Type B pancreatic cell (in vitro differentiated cells): ENCODE results near the gene TPX2. TPM values are rescaled to one million over a fixed set of nuclear protein-coding genes. Genes with fewer than 3 reads are reported as not detected.

Experiments
- DNase-seq: peaks from one replicate; pipeline ENCODE4 v3.0.0; 2021; ENCODE audit warnings: mixed read lengths; ENCODE audit not compliant: unreplicated experiment; ENCODE audit errors: extremely low spot score
- H3K27ac Mint-ChIP-seq: 2 replicates; pipeline ENCODE4 v1.8.0; 2021; ENCODE audit warnings: mild to moderate bottlenecking, mixed read lengths
- H3K27me3 Mint-ChIP-seq: 2 replicates; pipeline ENCODE4 v1.8.0; 2021; ENCODE audit warnings: mixed read lengths
- H3K36me3 Mint-ChIP-seq: 2 replicates; pipeline ENCODE4 v1.8.0; 2021; ENCODE audit warnings: mixed read lengths
- H3K4me1 Mint-ChIP-seq: one replicate; pipeline ENCODE4 v1.8.0; 2021; ENCODE audit warnings: mixed read lengths; ENCODE audit not compliant: unreplicated experiment
- H3K4me3 Mint-ChIP-seq: 2 replicates; pipeline ENCODE4 v1.8.0; 2021; ENCODE audit warnings: mild to moderate bottlenecking, mixed read lengths
- H3K9me3 Mint-ChIP-seq: 2 replicates; pipeline ENCODE4 v1.8.0; 2021; ENCODE audit warnings: mixed read lengths
- total RNA-seq: library from RNA; stranded (reverse); gene quantifications from 2 replicates; pipeline ENCODE4 v1.2.1, GENCODE V29; 2021; ENCODE audit warnings: low replicate concordance
- TF ChIP-seq, protein P1 (sequence below): fragments of 200-600 bp; sonication (generic); conservative IDR thresholded peaks from 2 replicates; pipeline ENCODE4 v1.5.0; 2021; ENCODE audit warnings: antibody characterized with exemption, mild to moderate bottlenecking

The TPX2 gene
- total RNA-seq, 1 donor from 2014 or later, result 130 TPM

DNA sequence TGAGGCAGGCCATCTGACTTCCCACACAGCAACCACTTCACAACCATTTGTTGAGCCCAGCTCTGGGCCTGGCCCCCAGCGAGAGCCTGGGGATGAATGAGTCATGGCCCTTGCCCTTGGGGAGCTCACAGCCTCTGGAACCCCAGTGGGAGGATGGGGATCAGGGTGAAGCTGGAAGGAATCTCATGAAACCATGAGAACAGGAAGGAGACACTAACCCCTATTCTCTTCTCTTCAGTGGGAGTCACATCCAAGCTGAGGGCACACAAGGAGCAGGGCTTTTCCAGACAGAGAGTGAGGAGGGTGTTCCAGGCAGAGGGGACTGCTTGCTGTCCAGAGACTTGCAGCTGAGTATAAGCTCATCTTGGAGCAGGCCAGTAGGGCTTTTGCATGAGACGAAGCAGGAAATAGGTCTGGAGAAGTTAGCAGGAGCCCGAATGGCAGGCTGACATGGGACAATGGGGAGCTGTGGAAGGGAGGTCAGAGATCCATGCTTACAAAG is 98.9 kb downstream of the TPX2 start:
- H3K4me1 Mint-ChIP-seq, result peaks cover 29% of the 10 kb centered on the region
- TF ChIP-seq, protein P1, sequence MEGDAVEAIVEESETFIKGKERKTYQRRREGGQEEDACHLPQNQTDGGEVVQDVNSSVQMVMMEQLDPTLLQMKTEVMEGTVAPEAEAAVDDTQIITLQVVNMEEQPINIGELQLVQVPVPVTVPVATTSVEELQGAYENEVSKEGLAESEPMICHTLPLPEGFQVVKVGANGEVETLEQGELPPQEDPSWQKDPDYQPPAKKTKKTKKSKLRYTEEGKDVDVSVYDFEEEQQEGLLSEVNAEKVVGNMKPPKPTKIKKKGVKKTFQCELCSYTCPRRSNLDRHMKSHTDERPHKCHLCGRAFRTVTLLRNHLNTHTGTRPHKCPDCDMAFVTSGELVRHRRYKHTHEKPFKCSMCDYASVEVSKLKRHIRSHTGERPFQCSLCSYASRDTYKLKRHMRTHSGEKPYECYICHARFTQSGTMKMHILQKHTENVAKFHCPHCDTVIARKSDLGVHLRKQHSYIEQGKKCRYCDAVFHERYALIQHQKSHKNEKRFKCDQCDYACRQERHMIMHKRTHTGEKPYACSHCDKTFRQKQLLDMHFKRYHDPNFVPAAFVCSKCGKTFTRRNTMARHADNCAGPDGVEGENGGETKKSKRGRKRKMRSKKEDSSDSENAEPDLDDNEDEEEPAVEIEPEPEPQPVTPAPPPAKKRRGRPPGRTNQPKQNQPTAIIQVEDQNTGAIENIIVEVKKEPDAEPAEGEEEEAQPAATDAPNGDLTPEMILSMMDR, result no peak
- H3K4me3 Mint-ChIP-seq, result no peak overlapping the region
- H3K27ac Mint-ChIP-seq, result no peak overlapping the region
- no peaks in the 10 kb centered on the region for H3K36me3 Mint-ChIP-seq
- no peak for DNase-seq
- no peaks in the 10 kb centered on the region for H3K9me3 Mint-ChIP-seq
- no peaks in the 10 kb centered on the region for H3K27me3 Mint-ChIP-seq

DNA sequence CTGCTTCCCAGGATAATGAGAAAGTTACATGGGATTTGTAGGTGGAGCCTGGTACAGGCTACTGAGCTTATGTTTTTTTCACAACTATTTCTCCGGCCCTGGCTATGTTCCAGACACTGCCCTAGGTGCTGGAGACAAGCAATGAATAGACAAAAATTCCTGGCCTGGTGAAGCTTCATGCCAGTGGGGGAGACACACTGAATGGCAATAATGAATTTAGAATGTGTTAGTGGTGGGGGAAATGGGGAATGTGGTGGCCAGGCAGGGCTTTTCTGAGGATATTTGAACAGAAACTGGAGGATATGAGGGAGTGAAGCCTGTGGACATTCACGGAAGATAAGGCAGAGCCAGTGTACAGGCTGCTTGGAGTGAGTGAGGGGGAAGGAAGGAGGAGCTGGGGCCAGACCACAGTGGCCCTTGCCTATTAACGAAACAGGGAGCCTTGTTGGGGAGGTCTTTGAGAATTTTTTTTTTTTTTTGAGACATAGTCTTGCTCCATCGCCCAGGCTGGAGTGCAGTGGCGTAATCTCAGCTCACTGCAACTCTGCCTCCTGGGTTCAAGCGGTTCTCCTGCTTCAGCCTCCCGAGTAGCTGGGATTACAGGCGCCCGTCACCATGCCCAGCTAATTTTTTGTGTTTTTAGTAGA is 99.7 kb downstream of the TPX2 start:
- Mint-ChIP-seq H3K9me3 (no peaks in the 10 kb centered on the region), H3K27me3 (peaks cover 2% of the 10 kb centered on the region), H3K36me3 (no peaks in the 10 kb centered on the region), H3K27ac (no peak overlapping the region), H3K4me3 (no peak overlapping the region), H3K4me1 (peaks cover 30% of the 10 kb centered on the region)
- TF ChIP-seq, protein P1, result no peak
- no peak for DNase-seq

DNA sequence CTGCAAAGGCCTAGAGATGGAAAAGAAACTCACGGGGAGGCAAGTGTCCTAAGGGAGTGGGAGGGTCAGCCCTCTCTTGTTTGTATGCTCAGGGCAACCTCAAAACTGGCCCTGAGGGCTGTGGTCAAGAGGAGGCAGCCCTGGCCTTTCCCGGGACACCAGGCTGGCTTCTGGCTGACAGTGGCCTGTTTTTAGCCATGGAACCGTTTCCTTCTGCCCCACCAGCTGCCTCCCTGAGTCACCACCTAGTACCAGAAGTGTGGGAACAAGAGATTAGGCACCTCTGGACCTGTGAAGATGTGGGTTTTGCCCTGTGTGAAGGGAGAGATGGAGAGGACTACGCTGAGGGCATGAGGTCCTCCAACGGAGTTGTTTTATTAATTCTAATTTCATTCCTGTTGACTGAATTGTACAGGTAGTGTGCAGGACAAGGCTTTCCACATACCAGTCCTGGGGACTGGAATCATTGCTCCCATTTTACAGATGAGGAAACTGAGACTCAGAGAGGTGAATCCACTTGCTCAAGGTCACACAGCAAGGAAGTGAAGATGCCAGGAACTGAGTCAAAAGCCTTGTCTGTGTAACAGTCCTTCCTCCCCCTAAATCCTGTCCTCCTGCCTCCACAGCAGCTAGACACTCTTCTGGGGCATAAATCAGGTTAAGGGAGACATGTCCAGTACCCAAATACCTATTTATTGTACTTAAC is 100.8 kb downstream of the TPX2 start:
- TF ChIP-seq, protein P1, result no peak
- no peak overlapping the region for H3K4me3 Mint-ChIP-seq
- no peaks in the 10 kb centered on the region for H3K36me3 Mint-ChIP-seq
- no peak for DNase-seq
- no peaks in the 10 kb centered on the region for H3K9me3 Mint-ChIP-seq
- H3K27ac Mint-ChIP-seq, result no peak overlapping the region
- peaks cover 4% of the 10 kb centered on the region for H3K27me3 Mint-ChIP-seq
- peaks cover 28% of the 10 kb centered on the region for H3K4me1 Mint-ChIP-seq

DNA sequence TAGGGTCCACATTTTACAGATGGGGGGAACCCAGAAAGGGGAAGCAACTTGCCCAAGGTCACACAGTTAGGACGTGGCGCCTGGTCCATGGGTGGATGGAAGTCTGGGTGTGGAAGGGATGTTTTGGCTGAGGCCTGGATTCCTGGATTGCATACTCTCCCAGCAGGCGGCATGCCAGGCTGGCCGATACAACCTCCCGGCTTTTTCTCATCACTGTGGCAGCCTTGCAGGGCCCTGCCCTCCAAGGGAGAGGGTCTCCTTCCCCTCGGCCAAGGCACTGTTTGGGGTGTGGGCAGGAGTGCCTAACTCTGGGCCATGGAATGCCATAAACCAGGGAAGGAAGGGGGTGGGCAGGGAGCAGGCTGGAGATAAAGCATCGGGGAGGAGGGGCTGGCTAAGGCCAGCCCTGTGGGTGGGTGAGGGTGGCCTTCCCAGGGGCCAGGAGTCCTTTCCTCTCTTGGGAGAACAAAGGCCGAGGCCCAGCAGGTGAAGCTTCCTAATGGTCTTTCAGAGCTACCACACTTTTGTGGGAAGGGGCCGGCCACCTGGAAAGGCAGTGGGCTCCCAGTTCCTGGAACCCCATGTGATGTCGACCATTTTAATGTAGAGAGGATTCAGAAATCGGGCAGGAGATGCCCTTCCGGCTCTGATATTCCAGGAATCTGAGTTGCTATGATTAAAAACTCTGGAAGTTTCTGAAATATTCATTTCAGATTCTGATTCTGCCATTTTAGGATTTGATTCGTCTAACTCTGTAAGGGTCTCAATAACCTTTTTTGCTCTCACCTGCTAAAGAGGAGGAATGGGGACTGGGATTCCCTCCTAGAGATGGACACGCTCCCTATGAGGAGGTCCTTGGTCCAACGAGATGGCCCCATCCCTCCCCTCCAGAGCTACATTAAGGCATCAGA is 102.1 kb downstream of the TPX2 start:
- H3K36me3 Mint-ChIP-seq, result no peaks in the 10 kb centered on the region
- TF ChIP-seq, protein P1, result no peak
- H3K4me1 Mint-ChIP-seq, result peaks cover 19% of the 10 kb centered on the region
- H3K9me3 Mint-ChIP-seq, result no peaks in the 10 kb centered on the region
- DNase-seq, result no peak
- peaks cover 4% of the 10 kb centered on the region for H3K27me3 Mint-ChIP-seq
- no peak overlapping the region for H3K4me3 Mint-ChIP-seq
- H3K27ac Mint-ChIP-seq, result no peak overlapping the region

DNA sequence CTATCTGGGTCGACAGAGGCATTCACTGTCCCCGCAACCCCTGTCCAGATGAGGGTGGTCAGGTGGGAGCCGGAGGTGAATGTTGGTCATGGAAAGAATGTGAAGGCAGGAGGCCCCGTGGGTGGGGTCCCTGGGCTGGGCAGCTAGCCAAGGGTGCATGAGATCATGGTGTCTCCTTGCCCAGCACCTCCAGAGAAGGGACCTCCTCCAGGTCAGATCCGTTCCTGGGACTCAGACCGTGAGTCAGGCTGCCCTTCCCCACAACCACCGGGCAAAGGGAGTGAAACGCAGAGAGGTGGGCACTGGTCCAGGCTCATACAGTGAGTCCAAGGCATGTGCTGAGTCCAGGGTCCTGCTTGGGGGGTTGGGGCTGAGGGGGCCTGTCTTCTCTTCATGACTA is 102.8 kb downstream of the TPX2 start:
- no peak for DNase-seq
- Mint-ChIP-seq H3K36me3 (no peaks in the 10 kb centered on the region), H3K4me1 (peaks cover 16% of the 10 kb centered on the region), H3K4me3 (no peak overlapping the region), H3K9me3 (no peaks in the 10 kb centered on the region), H3K27ac (no peak overlapping the region), H3K27me3 (peaks cover 7% of the 10 kb centered on the region)
- TF ChIP-seq, protein P1, result no peak
